Stromal cell of bone marrow (primary cell): ENCODE results near the gene OSM.

ENCODE experiments used
- DNase-seq: peaks from one replicate; pipeline ENCODE4 v3.0.0-alpha.2; 2012; ENCODE audit warnings: low read depth

OSM gene

GRCh38 chr22:30263883-30264282, 2.8 kb downstream of the OSM start:
- DNase-seq: no peak

DNA sequence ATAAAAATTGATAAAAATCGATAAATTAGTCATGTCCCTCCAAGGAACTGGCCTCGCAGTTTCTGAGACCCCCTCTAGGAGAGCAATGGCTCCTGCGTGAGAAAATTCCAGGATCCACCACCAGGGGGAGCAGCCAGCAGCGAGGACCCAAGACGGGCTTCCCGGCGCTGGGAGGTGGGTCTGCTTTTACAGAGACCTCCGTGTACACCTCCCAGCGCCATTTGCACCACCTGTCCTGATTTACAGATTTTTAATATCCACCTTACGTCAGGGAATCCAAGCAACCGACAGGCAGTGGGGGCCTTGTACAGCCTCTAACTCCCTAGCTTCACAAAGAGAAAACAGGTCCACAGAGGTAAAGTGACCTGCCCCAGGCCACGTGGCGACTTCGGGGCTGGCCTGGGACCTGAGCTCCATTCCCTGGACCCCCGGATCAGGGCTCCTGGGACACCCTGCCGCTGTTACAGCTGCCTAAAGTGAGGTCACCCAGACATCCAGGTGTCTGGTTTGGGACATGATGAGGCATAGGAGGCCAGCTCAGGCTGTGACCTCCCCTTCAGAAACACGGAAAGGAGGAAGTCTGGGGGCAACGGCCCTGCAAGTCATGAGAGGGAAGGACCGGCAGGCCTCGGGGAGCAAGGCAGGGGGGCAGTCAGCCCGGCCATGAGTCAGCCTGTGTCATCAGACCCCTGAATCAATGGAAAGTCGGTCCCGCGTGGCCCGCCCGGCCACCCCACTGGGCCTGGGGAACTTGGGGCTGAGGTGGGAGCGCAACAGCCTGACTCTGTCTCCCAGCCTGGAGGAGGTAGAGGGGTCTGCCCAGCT, 3.5 kb downstream of the OSM start:
- DNase-seq: no peak

- DNase-seq: no peak
These were observed 4.5 kb downstream of the OSM start for GRCh38 chr22:30262112-30262511.

GRCh38 chr22:30261134-30261533, 5.5 kb downstream of the OSM start:
- no peak for DNase-seq

GRCh38 chr22:30260682-30261081, 6.0 kb downstream of the OSM start:
- no peak for DNase-seq

DNA sequence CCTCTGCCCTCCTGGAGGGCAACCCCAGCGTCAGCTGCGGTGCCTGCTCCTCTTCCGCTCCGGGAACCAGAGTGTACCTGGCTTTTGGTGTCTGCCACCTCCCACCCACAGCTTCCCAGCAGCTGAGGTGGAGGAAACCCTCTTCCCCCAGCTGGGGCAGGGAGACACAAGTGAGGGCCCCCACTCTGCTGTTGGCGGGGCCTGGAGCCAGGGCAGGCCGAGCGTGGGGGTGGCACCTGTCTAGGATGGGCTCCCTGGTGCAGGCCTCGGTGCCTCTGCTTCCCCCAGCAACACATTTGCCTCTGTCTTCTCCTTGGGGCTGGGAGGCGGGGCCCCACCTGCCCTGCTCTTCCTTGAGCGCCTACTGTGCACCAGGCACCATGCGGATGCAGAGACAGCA, 6.4 kb downstream of the OSM start:
- no peak for DNase-seq

GRCh38 chr22:30254314-30254713, 12.3 kb downstream of the OSM start:
- DNase-seq: no peak

GRCh38 chr22:30253205-30253852, 13.3 kb downstream of the OSM start:
- DNase-seq: no peak

DNA sequence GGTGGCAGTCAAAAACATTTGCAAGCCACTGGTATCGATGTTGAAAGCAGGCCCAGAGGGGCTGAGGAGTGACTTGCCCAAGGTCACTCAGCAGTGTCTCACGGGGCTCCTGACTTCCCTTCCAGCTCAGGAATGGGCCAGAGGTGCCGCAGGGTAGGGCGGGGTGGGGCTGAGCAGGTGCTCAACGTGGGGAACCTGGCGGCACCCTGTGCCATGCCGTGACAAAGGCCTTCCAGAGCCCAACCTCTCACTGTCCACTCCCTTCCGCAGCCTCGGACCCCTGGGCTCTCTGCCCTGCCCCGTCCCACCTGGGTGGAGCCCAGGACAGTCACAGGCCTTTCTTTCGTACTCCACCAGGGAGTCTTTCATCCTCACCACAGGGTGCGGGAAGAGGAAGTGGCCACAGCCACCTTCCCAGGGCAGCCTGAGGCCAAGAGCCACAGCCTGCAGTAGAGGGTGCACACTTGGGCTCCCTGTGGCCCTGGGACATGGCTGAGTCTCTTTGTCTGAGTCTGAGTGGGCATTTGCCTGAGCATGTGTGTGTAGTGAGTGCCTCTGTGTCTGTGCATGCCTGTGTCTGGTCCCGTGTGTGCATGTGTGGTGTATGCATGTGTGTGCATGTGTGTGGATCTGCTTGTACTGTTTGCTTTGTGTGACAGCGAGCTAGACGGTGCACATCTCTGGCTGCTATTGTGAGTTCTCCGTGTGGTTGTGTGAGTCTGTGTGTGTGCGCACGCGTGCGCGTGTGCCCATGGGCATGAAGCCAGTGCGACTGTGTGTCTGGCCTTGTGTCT, 14.0 kb downstream of the OSM start:
- no peak for DNase-seq

- DNase-seq: no peak
These were observed 14.9 kb downstream of the OSM start for GRCh38 chr22:30251711-30252110.

DNA sequence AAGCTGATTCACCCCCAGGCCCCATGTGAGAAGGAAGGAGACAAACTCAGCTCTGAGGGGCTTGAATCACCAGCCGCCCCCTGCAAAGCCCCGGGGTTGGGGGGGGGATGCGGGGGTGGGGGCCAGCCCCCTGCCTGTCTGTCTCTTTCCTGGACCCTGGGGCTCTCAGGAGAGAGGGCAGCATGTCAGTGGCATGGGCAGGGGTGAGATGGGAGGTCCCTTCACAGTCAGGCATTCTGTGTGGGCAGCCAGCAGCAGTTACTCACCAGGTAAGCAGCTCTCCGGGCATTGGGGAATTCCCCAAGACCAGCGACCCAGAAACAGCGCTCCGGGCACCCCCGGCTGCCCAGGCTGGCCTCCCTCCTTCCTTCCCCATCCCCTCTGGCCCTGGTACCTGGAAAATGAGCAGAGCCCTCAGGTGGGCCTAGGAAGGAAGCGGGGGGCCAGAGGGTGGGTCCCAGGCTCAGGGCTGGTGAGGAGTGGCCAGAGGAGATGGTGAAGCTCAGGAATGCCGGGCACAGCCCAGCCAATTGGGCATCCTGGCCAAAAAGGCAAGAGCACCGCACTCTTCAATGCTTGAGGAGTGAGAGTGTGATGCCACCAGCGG, 15.9 kb downstream of the OSM start:
- no peak for DNase-seq

DNA sequence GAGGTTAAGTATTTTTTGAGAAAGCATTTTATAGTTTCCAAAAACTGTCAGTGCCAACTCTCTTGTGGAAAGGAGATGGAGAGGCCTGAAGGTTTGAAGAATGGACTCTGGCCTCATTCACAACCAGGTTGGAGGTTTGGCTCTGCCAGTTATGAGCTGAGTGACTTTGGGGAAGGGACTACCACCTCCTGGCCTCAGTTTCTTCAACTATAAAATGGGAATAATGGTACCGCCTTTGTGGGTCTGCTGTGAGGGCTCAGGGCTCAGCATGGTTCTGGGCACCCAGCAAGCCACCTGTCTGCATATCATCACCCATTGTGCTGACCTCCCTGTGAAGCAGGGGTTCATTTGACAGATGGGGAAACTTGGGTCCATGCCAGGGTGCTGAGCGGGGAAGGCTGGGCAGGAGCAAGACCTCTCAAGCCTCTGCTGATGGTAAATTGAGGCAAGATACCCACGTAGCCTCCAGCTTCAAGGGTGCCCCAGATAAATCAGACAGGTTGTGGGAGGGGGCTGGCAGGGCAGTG, 16.5 kb downstream of the OSM start:
- no peak for DNase-seq

GRCh38 chr22:30249049-30250038, 17.3 kb downstream of the OSM start:
- no peak for DNase-seq

DNA sequence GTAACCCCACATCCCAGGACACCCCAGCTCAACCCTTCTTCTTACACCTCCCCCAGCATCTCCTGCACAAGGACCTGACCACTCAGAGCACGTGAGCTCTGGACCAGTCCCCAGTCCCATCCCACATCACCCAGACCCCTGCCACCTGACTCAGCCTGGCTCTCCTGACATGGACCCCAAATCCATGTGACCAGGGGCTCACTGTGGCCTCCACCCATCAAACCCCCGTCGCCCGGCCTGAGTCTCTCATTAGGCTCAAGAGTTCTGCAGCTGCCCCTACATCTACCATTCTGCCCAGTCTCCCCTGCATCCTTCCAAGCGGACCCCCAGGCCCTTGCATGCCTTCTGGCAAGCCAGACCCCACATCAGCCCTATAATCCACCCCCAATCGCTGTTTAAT, 18.2 kb downstream of the OSM start:
- DNase-seq: no peak

- no peak for DNase-seq
These were observed 18.7 kb downstream of the OSM start for GRCh38 chr22:30247974-30248373.

DNA sequence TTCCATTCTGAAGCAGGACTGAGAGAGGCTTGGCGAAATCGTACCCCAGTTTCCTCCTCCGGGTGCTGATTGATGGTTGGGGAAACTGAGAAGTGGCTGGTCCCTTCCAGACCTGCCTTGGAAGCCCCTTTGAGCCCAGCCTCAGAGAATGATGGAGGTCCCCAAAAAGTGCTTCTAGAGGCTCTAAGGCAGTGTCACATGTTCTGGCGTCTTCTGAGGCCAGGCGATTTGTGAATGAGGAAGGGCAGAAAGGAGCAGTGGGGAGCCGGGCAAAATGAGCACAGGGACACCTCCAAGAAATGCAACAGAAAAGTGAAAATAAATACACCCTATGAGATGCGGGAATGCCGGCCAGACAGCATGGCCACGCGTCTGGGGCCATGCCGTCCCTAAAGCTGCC, 19.1 kb downstream of the OSM start:
- DNase-seq: no peak

GRCh38 chr22:30246814-30247376, 19.8 kb downstream of the OSM start:
- peak; percentile 65 for DNase-seq

GRCh38 chr22:30245985-30246813, 20.5 kb downstream of the OSM start, which contains the start of gene LIF:
Gene LIF, minus strand, starts transcription at chr22:30246759. Its CDS starts 64 bp downstream, at chr22:30246695.
- DNase-seq: no peak

DNA sequence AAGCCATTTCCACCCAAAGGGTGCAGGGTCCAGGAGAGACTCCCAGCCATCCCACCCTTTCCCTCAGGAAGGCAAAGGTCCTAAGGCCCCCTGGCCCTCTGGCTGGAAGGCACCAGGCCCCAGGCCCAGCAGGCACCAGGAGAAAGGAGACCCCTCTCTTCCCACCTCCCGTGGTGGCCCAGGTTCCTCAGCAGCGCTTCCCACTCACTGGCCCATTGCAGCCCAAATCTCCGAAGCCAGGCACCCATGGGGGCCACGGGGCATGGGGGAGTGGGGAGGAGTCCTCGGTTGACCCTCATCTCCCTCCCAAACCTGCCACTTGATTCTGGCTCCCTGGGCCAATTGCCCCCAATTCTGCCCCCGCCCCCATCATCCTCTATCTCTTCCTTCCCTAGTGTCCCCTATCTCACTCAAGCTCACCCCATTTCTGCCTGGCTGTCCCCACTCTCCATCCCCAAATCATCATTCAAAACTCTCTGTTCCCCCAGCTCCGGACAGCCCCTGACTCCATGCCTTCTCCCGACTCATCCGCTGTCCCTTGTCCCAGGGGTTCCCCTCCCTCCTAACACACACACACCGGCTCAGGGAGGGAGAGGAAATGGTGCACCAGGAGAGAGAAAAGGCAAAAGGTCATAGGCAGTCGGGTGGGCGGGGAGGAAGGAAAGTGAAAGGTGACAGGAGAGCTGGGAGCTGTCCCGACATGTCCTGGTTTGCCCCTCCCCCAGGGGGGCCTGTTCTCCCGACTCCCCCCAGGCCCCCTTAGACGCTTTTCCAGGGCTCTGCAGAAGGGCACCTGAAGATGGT, 21.3 kb downstream of the OSM start:
- no peak for DNase-seq
